NT2/D1 (cell line): ENCODE measurements around the gene ELP2.

Source experiments
- DNase-seq: peaks from one replicate; pipeline ENCODE4 v3.0.0-alpha.2; 2011; ENCODE audit warnings: low read depth, low spot score
- H3K27me3 ChIP-seq: 2 replicates; pipeline ENCODE4 v1.6.0; 2011; ENCODE audit warnings: mild to moderate bottlenecking; ENCODE audit not compliant: insufficient read length, insufficient read depth
- H3K36me3 ChIP-seq: 2 replicates; pipeline ENCODE4 v1.6.1; 2011; ENCODE audit warnings: mild to moderate bottlenecking, low read length, mixed read lengths; ENCODE audit not compliant: insufficient read depth, insufficient read length
- H3K4me1 ChIP-seq: 2 replicates; pipeline ENCODE4 v1.5.1; 2011; ENCODE audit not compliant: insufficient read depth, insufficient read length
- H3K4me3 ChIP-seq: 2 replicates; pipeline ENCODE4 v1.5.1; 2011; ENCODE audit warnings: low read depth; ENCODE audit not compliant: insufficient read length
- H3K9ac ChIP-seq: 2 replicates; pipeline ENCODE4 v1.6.0; 2011; ENCODE audit warnings: low read depth; ENCODE audit not compliant: insufficient read length
- H3K9me3 ChIP-seq: 2 replicates; pipeline ENCODE4 v1.5.1; 2011; ENCODE audit warnings: mild to moderate bottlenecking, low read length; ENCODE audit not compliant: insufficient read depth
- SUZ12 ChIP-seq: IDR thresholded peaks from 2 replicates; pipeline ENCODE4 v1.6.1; 2011; ENCODE audit not compliant: insufficient read length, insufficient read depth; ENCODE audit errors: extremely low read depth
- YY1 ChIP-seq: IDR thresholded peaks from 2 replicates; pipeline ENCODE4 v1.6.1; 2011; ENCODE audit not compliant: insufficient read length, insufficient read depth
- ZNF274 ChIP-seq: IDR thresholded peaks from 2 replicates; pipeline ENCODE4 v1.6.1; 2011; ENCODE audit warnings: mild to moderate bottlenecking, low read depth, low read length

ELP2 gene

GRCh38 chr18:36152781-36153180 is 23.1 kb downstream of the ELP2 start:
- Histone ChIP-seq H3K27me3 (no peaks in the 10 kb centered on the region), H3K4me1 (no peaks in the 10 kb centered on the region), H3K9ac (no peak overlapping the region), H3K4me3 (no peak overlapping the region), H3K36me3 (peaks cover 74% of the 10 kb centered on the region), H3K9me3 (no peaks in the 10 kb centered on the region)
- DNase-seq: no peak
- no peak for TF ChIP-seq ZNF274
- TF ChIP-seq YY1: no peak
- no peak for TF ChIP-seq SUZ12

- Histone ChIP-seq H3K4me1 (no peaks in the 10 kb centered on the region), H3K4me3 (no peak overlapping the region), H3K27me3 (no peaks in the 10 kb centered on the region), H3K9me3 (no peaks in the 10 kb centered on the region), H3K36me3 (peaks cover 76% of the 10 kb centered on the region), H3K9ac (no peak overlapping the region)
- DNase-seq: no peak
- TF ChIP-seq SUZ12 (no peak), ZNF274 (no peak), YY1 (no peak)
Observed at GRCh38 chr18:36153203-36153602, 23.5 kb downstream of the ELP2 start.

- no peak for TF ChIP-seq YY1
- no peak for TF ChIP-seq SUZ12
- no peak for TF ChIP-seq ZNF274
- H3K4me1 ChIP-seq: no peaks in the 10 kb centered on the region
- peaks cover 74% of the 10 kb centered on the region for H3K36me3 ChIP-seq
Observed at GRCh38 chr18:36153771-36154170, 24.1 kb downstream of the ELP2 start.

GRCh38 chr18:36155851-36156757 is 26.4 kb downstream of the ELP2 start:
- H3K9me3 ChIP-seq: no peaks in the 10 kb centered on the region
- no peak overlapping the region for H3K9ac ChIP-seq
- DNase-seq: no peak
- H3K4me3 ChIP-seq: no peak overlapping the region
- no peaks in the 10 kb centered on the region for H3K4me1 ChIP-seq
- no peaks in the 10 kb centered on the region for H3K27me3 ChIP-seq
- peaks cover 72% of the 10 kb centered on the region for H3K36me3 ChIP-seq
- TF ChIP-seq ZNF274: no peak

More at GRCh38 chr18:36153771-36154170, 24.1 kb downstream of the ELP2 start:
- H3K27me3 ChIP-seq: no peaks in the 10 kb centered on the region
- DNase-seq: no peak
- H3K9me3 ChIP-seq: no peaks in the 10 kb centered on the region
- no peak overlapping the region for H3K9ac ChIP-seq
- no peak overlapping the region for H3K4me3 ChIP-seq

- Histone ChIP-seq H3K4me1 (no peaks in the 10 kb centered on the region), H3K27me3 (no peaks in the 10 kb centered on the region), H3K9ac (no peak overlapping the region), H3K36me3 (peaks cover 76% of the 10 kb centered on the region), H3K9me3 (no peaks in the 10 kb centered on the region), H3K4me3 (no peak overlapping the region)
- DNase-seq: no peak
- TF ChIP-seq ZNF274 (no peak), YY1 (no peak), SUZ12 (no peak)
Observed at GRCh38 chr18:36157441-36157840, 27.7 kb downstream of the ELP2 start.

GRCh38 chr18:36158266-36158867 is 28.7 kb downstream of the ELP2 start:
- Histone ChIP-seq H3K36me3 (peaks cover 75% of the 10 kb centered on the region), H3K9me3 (no peaks in the 10 kb centered on the region), H3K9ac (no peak overlapping the region), H3K27me3 (no peaks in the 10 kb centered on the region), H3K4me1 (no peaks in the 10 kb centered on the region), H3K4me3 (no peak overlapping the region)
- no peak for DNase-seq
- TF ChIP-seq YY1: no peak

GRCh38 chr18:36160959-36161371 is 31.3 kb downstream of the ELP2 start:
- DNase-seq: no peak
- H3K9me3 ChIP-seq: no peaks in the 10 kb centered on the region
- H3K27me3 ChIP-seq: no peaks in the 10 kb centered on the region
- H3K4me3 ChIP-seq: no peak overlapping the region
- TF ChIP-seq SUZ12: no peak
- TF ChIP-seq YY1: no peak
- no peak for TF ChIP-seq ZNF274
- H3K9ac ChIP-seq: no peak overlapping the region
- no peaks in the 10 kb centered on the region for H3K4me1 ChIP-seq
- H3K36me3 ChIP-seq: peaks cover 64% of the 10 kb centered on the region
